HL-60 (cell line): Measurements from ENCODE around the gene TXNL4B.

ENCODE experiments used
- CTCF ChIP-seq: IDR thresholded peaks from one replicate; pipeline ENCODE4 v1.5.1; 2011; ENCODE audit warnings: low read length, control low read depth, inconsistent platforms; ENCODE audit not compliant: insufficient read depth
- POLR2AphosphoS5 ChIP-seq: IDR thresholded peaks from 2 replicates; pipeline ENCODE4 v1.6.1; 2012; ENCODE audit warnings: low read depth
- REST ChIP-seq: IDR thresholded peaks from 2 replicates; pipeline ENCODE4 v1.6.1; 2012; ENCODE audit warnings: low read depth; ENCODE audit not compliant: insufficient replicate concordance
- SPI1 ChIP-seq: IDR thresholded peaks from 2 replicates; pipeline ENCODE4 v1.6.1; 2012; ENCODE audit warnings: low read depth, mild to moderate bottlenecking, borderline replicate concordance

- TF ChIP-seq REST (no peak), POLR2AphosphoS5 (no peak), CTCF (no peak), SPI1 (no peak)
These were observed 36.7 kb upstream of the TXNL4B start for GRCh38 chr16:72129976-72130656.
